Fibroblast of pulmonary artery (primary cell): ENCODE measurements around the gene CA5A.

Source experiments
- DNase-seq: peaks from one replicate; pipeline ENCODE4 v3.0.0-alpha.2; 2010; ENCODE audit warnings: low read depth
- H3K4me3 ChIP-seq: replicated peaks from 2 replicates; pipeline ENCODE4 v1.5.1; 2011; ENCODE audit warnings: low read depth, mild to moderate bottlenecking, control low read depth, low read length, moderate library complexity
- CTCF ChIP-seq: IDR thresholded peaks from 2 replicates; pipeline ENCODE4 v1.5.1; 2011; ENCODE audit warnings: mild to moderate bottlenecking, control low read depth, low read length, inconsistent platforms; ENCODE audit errors: missing control alignments

CA5A gene

GRCh38 chr16:87979352-87979751, 43.0 kb upstream of the CA5A start:
- TF ChIP-seq CTCF = no peak
- no peak overlapping the region for H3K4me3 ChIP-seq
- no peak for DNase-seq

- DNase-seq = no peak
- TF ChIP-seq CTCF = no peak
- H3K4me3 ChIP-seq = no peak overlapping the region
Observed at GRCh38 chr16:87978127-87978526, 41.8 kb upstream of the CA5A start.

GRCh38 chr16:87976665-87977064, 40.3 kb upstream of the CA5A start:
- no peak for TF ChIP-seq CTCF
- no peak for DNase-seq
- no peak overlapping the region for H3K4me3 ChIP-seq

- no peak for DNase-seq
- H3K4me3 ChIP-seq = no peak overlapping the region
- no peak for TF ChIP-seq CTCF
Observed at GRCh38 chr16:87974178-87974577, 37.8 kb upstream of the CA5A start.

- DNase-seq = no peak
- H3K4me3 ChIP-seq = no peak overlapping the region
- TF ChIP-seq CTCF = no peak
Observed at GRCh38 chr16:87973717-87974116, 37.4 kb upstream of the CA5A start.

GRCh38 chr16:87971933-87972332, 35.6 kb upstream of the CA5A start:
- DNase-seq = no peak
- H3K4me3 ChIP-seq = no peak overlapping the region
- TF ChIP-seq CTCF = no peak

GRCh38 chr16:87970186-87970585, 33.9 kb upstream of the CA5A start:
- DNase-seq = no peak
- no peak overlapping the region for H3K4me3 ChIP-seq
- no peak for TF ChIP-seq CTCF
